K562 (cell line): Measurements from ENCODE around the gene SH3BP5L. TPM values are rescaled to one million over a fixed set of nuclear protein-coding genes. Genes with fewer than 3 reads are reported as not detected.
A peak's percentile ranks its signal among the peaks of the same experiment; 100 is the strongest.

ENCODE experiments used
- ARID1B ChIP-seq: fragments of 450-650 bp; IDR thresholded peaks from 2 replicates; pipeline ENCODE4 v1.6.1; 2016; ENCODE audit warnings: antibody characterized with exemption, mild to moderate bottlenecking, inconsistent platforms
- ATF3 ChIP-seq, 2 experiments: fragments of 450-650 bp in 1 of 2; sonication (generic) in 1 of 2; formaldehyde crosslinking in 1 of 2; IDR thresholded peaks in 1 of 2; conservative IDR thresholded peaks in 1 of 2; 2 replicates each; pipeline versions ENCODE4 v1.6.1 to v1.8.1; 2016 to 2023; ENCODE audit warnings: mild to moderate bottlenecking in 2 of 2, moderate library complexity in 2 of 2, inconsistent platforms in 1 of 2, missing genetic modification reagents in 1 of 2
- BRD9 ChIP-seq: fragments of 450-650 bp; IDR thresholded peaks from 2 replicates; pipeline ENCODE4 v1.6.1; 2018; ENCODE audit warnings: low read depth; ENCODE audit not compliant: partially characterized antibody
- CXXC5 ChIP-seq: fragments of 250-450 bp; sonication (Bioruptor Pico); IDR thresholded peaks from 2 replicates; pipeline ENCODE4 v1.8.0; 2022; ENCODE audit warnings: inconsistent platforms, mild to moderate bottlenecking, moderate library complexity
- DDX20 ChIP-seq: fragments of 450-650 bp; IDR thresholded peaks from 2 replicates; pipeline ENCODE4 v1.6.1; 2016; ENCODE audit warnings: missing genetic modification characterization, low read depth, mild to moderate bottlenecking, missing compliant biosample characterization, moderate library complexity
- DMBX1 ChIP-seq: fragments of 250-450 bp; sonication (Bioruptor Pico); IDR thresholded peaks from 2 replicates; pipeline ENCODE4 v1.8.0; 2022; ENCODE audit warnings: inconsistent platforms, mild to moderate bottlenecking, moderate library complexity, borderline replicate concordance
- E2F8 ChIP-seq: fragments of 450-650 bp; IDR thresholded peaks from 2 replicates; pipeline ENCODE4 v1.7.1; 2018; ENCODE audit warnings: mild to moderate bottlenecking, low read depth; ENCODE audit not compliant: partially characterized antibody
- ETV5 ChIP-seq: sonication (generic); formaldehyde crosslinking; IDR thresholded peaks from 2 replicates; pipeline ENCODE4 v1.4.0; 2020; ENCODE audit warnings: low read depth, mild to moderate bottlenecking, missing genetic modification reagents
- GABPB1 ChIP-seq: sonication (generic); formaldehyde crosslinking; IDR thresholded peaks from 2 replicates; pipeline ENCODE4 v1.8.0; 2022; ENCODE audit warnings: mild to moderate bottlenecking, missing genetic modification reagents
- JUN ChIP-seq, 2 experiments: sonication (generic) in 1 of 2; formaldehyde crosslinking in 1 of 2; IDR thresholded peaks; 2 replicates each; pipeline versions ENCODE4 v1.6.1 to v1.8.0; 2012 to 2022; ENCODE audit warnings: borderline replicate concordance in 2 of 2, mild to moderate bottlenecking in 2 of 2, improper control_type of control experiment in 1 of 2, low read depth in 1 of 2, low read length in 1 of 2, missing genetic modification reagents in 1 of 2
- KLF16 ChIP-seq: IDR thresholded peaks from 2 replicates; pipeline ENCODE4 v1.6.1; 2016; ENCODE audit warnings: antibody characterized with exemption
- LEF1 ChIP-seq: fragments of 450-650 bp; IDR thresholded peaks from 2 replicates; pipeline ENCODE4 v1.6.1; 2016; ENCODE audit warnings: mild to moderate bottlenecking
- MEIS2 ChIP-seq: fragments of 450-650 bp; IDR thresholded peaks from 2 replicates; pipeline ENCODE4 v1.6.1; 2014; ENCODE audit warnings: mild to moderate bottlenecking; ENCODE audit not compliant: partially characterized antibody
- RFX1 ChIP-seq: fragments of 450-650 bp; IDR thresholded peaks from 2 replicates; pipeline ENCODE4 v1.6.1; 2016; ENCODE audit warnings: mild to moderate bottlenecking, moderate library complexity
- SOX6 ChIP-seq: fragments of 450-650 bp; IDR thresholded peaks from 2 replicates; pipeline ENCODE4 v1.6.1; 2014; ENCODE audit warnings: mild to moderate bottlenecking
- TEAD1 ChIP-seq, 2 experiments: fragments of 450-650 bp in 1 of 2; sonication (generic) in 1 of 2; formaldehyde crosslinking; IDR thresholded peaks; 2 replicates each; pipeline versions ENCODE4 v1.4.0 to v1.8.0; 2020 to 2022; ENCODE audit warnings: mild to moderate bottlenecking in 2 of 2, missing genetic modification reagents in 1 of 2
- YY1 ChIP-seq, 3 experiments: IDR thresholded peaks; 2 replicates each; pipeline ENCODE4 v1.6.1; 2011; ENCODE audit warnings: low read length in 2 of 3, mild to moderate bottlenecking in 2 of 3, moderate library complexity in 2 of 3, borderline replicate concordance in 1 of 3, control low read depth in 1 of 3, low read depth in 1 of 3; ENCODE audit not compliant: insufficient read depth in 3 of 3, insufficient replicate concordance in 2 of 3, control insufficient read depth in 1 of 3, insufficient read length in 1 of 3; ENCODE audit errors: extremely low read depth in 1 of 3
- ZNF124 ChIP-seq: sonication (generic); formaldehyde crosslinking; IDR thresholded peaks from 2 replicates; pipeline ENCODE4 v1.8.1; 2022; ENCODE audit warnings: missing genetic modification reagents
- ZNF316 ChIP-seq: fragments of 450-650 bp; IDR thresholded peaks from 2 replicates; pipeline ENCODE4 v1.6.1; 2016
- ZNF57 ChIP-seq: fragments of 450-650 bp; formaldehyde crosslinking; IDR thresholded peaks from 2 replicates; pipeline ENCODE4 v1.4.0; 2020; ENCODE audit warnings: mild to moderate bottlenecking, moderate library complexity
- ZNF639 ChIP-seq, 2 experiments: fragments of 200-800 bp in 1 of 2; sonication (Bioruptor generic) in 1 of 2; sonication (generic) in 1 of 2; formaldehyde crosslinking in 1 of 2; IDR thresholded peaks in 1 of 2; conservative IDR thresholded peaks in 1 of 2; 2 replicates each; pipeline versions ENCODE4 v1.5.0 to v1.6.1; 2016 to 2020; ENCODE audit warnings: missing compliant biosample characterization in 1 of 2, missing genetic modification characterization in 1 of 2, missing genetic modification reagents in 1 of 2
- ZNF830 ChIP-seq: fragments of 250-450 bp; sonication (Bioruptor Pico); IDR thresholded peaks from 2 replicates; pipeline ENCODE4 v1.5.0; 2021; ENCODE audit warnings: mild to moderate bottlenecking
- polyA plus RNA-seq, 8 experiments: library from polyadenylated mRNA; depleted of rRNA in 4 of 8; stranded (reverse) in 5 of 8; unstranded in 3 of 8; fragments of >200 nt; fragmentation: Nextera tagmentation in 2 of 8; fragmentation: Illumina TruSeq in 1 of 8; extraction: Ambion mirVana in 2 of 8; extraction: Trizol in 1 of 8; gene quantifications; 2 replicates each; pipeline versions ENCODE4 v1.2.1 to v1.2.3, GENCODE V29; 2011 to 2014; ENCODE audit warnings: inconsistent platforms in 1 of 8, missing spikeins in 1 of 8
- total RNA-seq, 7 experiments: library from RNA; depleted of rRNA in 6 of 7; stranded (reverse); fragments of >200 nt in 6 of 7; fragmentation: Illumina TruSeq in 2 of 7; extraction: Trizol in 2 of 7; gene quantifications; 2 replicates each; pipeline versions ENCODE4 v1.2.1 to v1.2.3, GENCODE V29; 2011 to 2021; ENCODE audit warnings: low replicate concordance in 1 of 7

The SH3BP5L gene
- total and polyA plus RNA-seq, 9 of the 15 experiments (the other 6 are each of a cell fraction or from before 2014, with no cell fraction given) = 1.9 to 26.5 (median 15.8) TPM

- peak; percentile 98 for TF ChIP-seq ATF3 (IDR thresholded peaks at IDR 0.05)
- no peak; the same call in 1 of the 2 replicates for TF ChIP-seq ATF3 (CRISPR knock-in tag; conservative IDR thresholded peaks at IDR 0.05)
- no peak for TF ChIP-seq ZNF124 (CRISPR knock-in tag)
- peak; percentile 89 for TF ChIP-seq LEF1
- peak; percentile 86 for TF ChIP-seq MEIS2
- peak; percentile 76; the same call in 1 of the 2 replicates for TF ChIP-seq ETV5 (CRISPR knock-in tag)
- TF ChIP-seq DMBX1 (CRISPR knock-in tag) = no peak
- TF ChIP-seq ZNF830 (CRISPR knock-in tag) = no peak
- TF ChIP-seq E2F8 = peak; percentile 64
- TF ChIP-seq KLF16 = no peak
- TF ChIP-seq DDX20 = no peak
- peak; percentile 87 for TF ChIP-seq BRD9
- peak; percentile 80; the same call in 1 of the 2 replicates for TF ChIP-seq ZNF57 (CRISPR knock-in tag)
- TF ChIP-seq YY1 (IDR thresholded peaks at IDR 0.05; ENCODE audit: borderline replicate concordance in 1 of 3, control insufficient read depth in 1 of 3, extremely low read depth in 1 of 3, insufficient read depth in 3 of 3, insufficient read length in 1 of 3, insufficient replicate concordance in 2 of 3, low read depth in 1 of 3, low read length in 2 of 3) = no peak
- TF ChIP-seq ZNF316 = peak; percentile 86
- TF ChIP-seq JUN (IDR thresholded peaks at IDR 0.05; ENCODE audit: borderline replicate concordance, low read depth, low read length) = peak; percentile 94
- no peak; the same call in 1 of the 2 replicates for TF ChIP-seq JUN (CRISPR knock-in tag; IDR thresholded peaks at IDR 0.05; ENCODE audit: borderline replicate concordance)
- TF ChIP-seq TEAD1 (CRISPR knock-in tag; IDR thresholded peaks at IDR 0.05) = peak; percentile 7 to 35; a peak in 1 of 4 replicates
- TF ChIP-seq GABPB1 (CRISPR knock-in tag) = no peak
- TF ChIP-seq SOX6 = peak; percentile 76
- TF ChIP-seq ZNF639 (CRISPR knock-in tag; conservative IDR thresholded peaks at IDR 0.05 in 1 of 2, IDR thresholded peaks at IDR 0.05 in 1 of 2) = 0 out of 4 replicates have a peak, but pooled peaks of 1 of the 2 experiments have one; percentile 22
- TF ChIP-seq RFX1 = no peak
- no peak for TF ChIP-seq CXXC5 (CRISPR knock-in tag)
- peak; percentile 93 for TF ChIP-seq ARID1B
Measured at GRCh38 chr1:248828845-248829244, 3.1 kb upstream of the SH3BP5L start (continued).
